SK-N-SH treated with all-trans-retinoic acid at 6 μM for 48 hours (cell line): ENCODE data around the gene TTC7B.

Experiments used
- ATAC-seq: fragments of 200-7000 bp; cut with Tn5 transposase; 3 replicates; pipeline ENCODE4 v1.9.1; 2020; ENCODE audit warnings: mild to moderate bottlenecking, moderate library complexity
- BACH2 ChIP-seq: fragments of 250-450 bp; sonication (Bioruptor Pico); IDR thresholded peaks from 2 replicates; pipeline ENCODE4 v1.9.0; 2021; ENCODE audit warnings: mild to moderate bottlenecking, borderline replicate concordance
- CSRNP3 ChIP-seq: fragments of 250-450 bp; sonication (Bioruptor Pico); IDR thresholded peaks from 2 replicates; pipeline ENCODE4 v1.5.1; 2021; ENCODE audit warnings: mild to moderate bottlenecking, moderate library complexity
- ESRRG ChIP-seq: fragments of 250-450 bp; sonication (Bioruptor Pico); IDR thresholded peaks from 2 replicates; pipeline ENCODE4 v1.6.1; 2021; ENCODE audit warnings: mild to moderate bottlenecking
- GLIS3 ChIP-seq: fragments of 250-450 bp; sonication (Bioruptor Pico); IDR thresholded peaks from 2 replicates; pipeline ENCODE4 v1.5.0; 2020; ENCODE audit warnings: mild to moderate bottlenecking, moderate library complexity
- PATZ1 ChIP-seq: fragments of 250-450 bp; sonication (Bioruptor Pico); IDR thresholded peaks from 2 replicates; pipeline ENCODE4 v1.8.0; 2020; ENCODE audit warnings: mild to moderate bottlenecking, moderate library complexity, borderline replicate concordance
- POU6F1 ChIP-seq: fragments of 250-450 bp; sonication (Bioruptor Pico); IDR thresholded peaks from 2 replicates; pipeline ENCODE4 v1.8.0; 2021; ENCODE audit warnings: low read depth, mild to moderate bottlenecking, moderate library complexity, borderline replicate concordance
- RARB ChIP-seq: fragments of 250-450 bp; sonication (Bioruptor Pico); IDR thresholded peaks from 2 replicates; pipeline ENCODE4 v1.8.0; 2021; ENCODE audit warnings: mild to moderate bottlenecking, moderate library complexity
- SNAI2 ChIP-seq: fragments of 250-450 bp; sonication (Bioruptor Pico); IDR thresholded peaks from 2 replicates; pipeline ENCODE4 v1.5.0; 2020; ENCODE audit warnings: mild to moderate bottlenecking, moderate library complexity
- TCF4 ChIP-seq: fragments of 250-450 bp; sonication (Bioruptor Pico); IDR thresholded peaks from 2 replicates; pipeline ENCODE4 v1.8.0; 2021; ENCODE audit warnings: mild to moderate bottlenecking, moderate library complexity, borderline replicate concordance
- TOX ChIP-seq: fragments of 250-450 bp; sonication (Bioruptor Pico); IDR thresholded peaks from 2 replicates; pipeline ENCODE4 v1.8.0; 2021; ENCODE audit warnings: mild to moderate bottlenecking, moderate library complexity, borderline replicate concordance
- ZFP30 ChIP-seq: fragments of 450-650 bp; formaldehyde crosslinking; IDR thresholded peaks from 2 replicates; pipeline ENCODE4 v1.5.0; 2022; ENCODE audit warnings: mild to moderate bottlenecking, moderate library complexity
- ZNF565 ChIP-seq: fragments of 450-650 bp; formaldehyde crosslinking; conservative IDR thresholded peaks from 2 replicates; pipeline ENCODE4 v1.5.0; 2020; ENCODE audit warnings: low read depth, mild to moderate bottlenecking, moderate library complexity
- ZNF70 ChIP-seq: fragments of 450-650 bp; formaldehyde crosslinking; IDR thresholded peaks from 2 replicates; pipeline ENCODE4 v1.5.0; 2020; ENCODE audit warnings: mild to moderate bottlenecking, moderate library complexity
- ZNF8 ChIP-seq: fragments of 450-650 bp; formaldehyde crosslinking; IDR thresholded peaks from 2 replicates; pipeline ENCODE4 v1.5.0; 2020; ENCODE audit warnings: mild to moderate bottlenecking, moderate library complexity
- TF ChIP-seq, protein P1 (sequence below): fragments of 250-450 bp; sonication (Bioruptor Pico); IDR thresholded peaks from 2 replicates; pipeline ENCODE4 v1.5.1; 2020; ENCODE audit warnings: low read depth, mild to moderate bottlenecking, moderate library complexity
- TF ChIP-seq, protein P2 (sequence below): fragments of 250-450 bp; sonication (Bioruptor Pico); IDR thresholded peaks from 2 replicates; pipeline ENCODE4 v1.5.0; 2020; ENCODE audit warnings: mild to moderate bottlenecking, moderate library complexity

Gene TTC7B

DNA sequence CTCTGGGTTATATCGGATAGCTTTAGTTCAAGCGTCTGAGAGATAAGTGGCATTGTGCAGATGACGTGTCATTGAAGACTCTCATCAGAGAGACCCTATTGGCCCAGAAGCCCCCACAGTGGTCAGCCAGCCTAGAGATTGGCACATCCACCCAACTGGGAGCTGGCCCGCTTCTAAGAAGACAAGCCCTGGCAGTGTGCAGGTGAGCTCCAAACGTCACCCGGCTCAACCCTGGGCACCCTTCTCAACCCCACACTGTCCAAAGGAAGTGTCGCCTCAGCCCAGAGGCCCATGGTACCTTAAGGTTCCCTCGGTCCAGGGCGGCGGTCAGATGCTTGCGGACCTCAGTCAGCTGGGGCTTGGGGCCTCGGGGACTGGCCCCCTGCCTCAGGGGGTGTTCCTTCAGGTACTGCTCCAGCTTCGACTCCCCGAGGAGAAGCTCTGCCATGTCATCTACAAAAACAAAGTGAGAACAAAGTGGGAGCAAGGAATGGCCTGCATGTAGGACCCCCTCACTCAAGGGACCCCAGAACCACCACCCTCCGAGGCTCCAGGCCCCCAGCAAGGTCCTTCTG lies 30.3 kb downstream of the TTC7B start (continued):
- TF ChIP-seq, protein P1, sequence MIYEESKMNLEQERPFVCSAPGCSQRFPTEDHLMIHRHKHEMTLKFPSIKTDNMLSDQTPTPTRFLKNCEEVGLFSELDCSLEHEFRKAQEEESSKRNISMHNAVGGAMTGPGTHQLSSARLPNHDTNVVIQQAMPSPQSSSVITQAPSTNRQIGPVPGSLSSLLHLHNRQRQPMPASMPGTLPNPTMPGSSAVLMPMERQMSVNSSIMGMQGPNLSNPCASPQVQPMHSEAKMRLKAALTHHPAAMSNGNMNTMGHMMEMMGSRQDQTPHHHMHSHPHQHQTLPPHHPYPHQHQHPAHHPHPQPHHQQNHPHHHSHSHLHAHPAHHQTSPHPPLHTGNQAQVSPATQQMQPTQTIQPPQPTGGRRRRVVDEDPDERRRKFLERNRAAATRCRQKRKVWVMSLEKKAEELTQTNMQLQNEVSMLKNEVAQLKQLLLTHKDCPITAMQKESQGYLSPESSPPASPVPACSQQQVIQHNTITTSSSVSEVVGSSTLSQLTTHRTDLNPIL (CRISPR knock-in tag) = no peak

GRCh38 chr14:90785471-90785870 lies 30.8 kb downstream of the TTC7B start:
- TF ChIP-seq ZNF70 (CRISPR knock-in tag) (no peak), TCF4 (no peak), ZNF8 (CRISPR knock-in tag) (no peak)
- ATAC-seq = peak; percentile 50

GRCh38 chr14:90784621-90785270 lies 31.5 kb downstream of the TTC7B start:
- no peak for TF ChIP-seq GLIS3 (CRISPR knock-in tag)
- no peak for TF ChIP-seq ZNF565
- no peak for TF ChIP-seq ZFP30
- TF ChIP-seq SNAI2 (CRISPR knock-in tag) = no peak
- no peak for TF ChIP-seq BACH2 (CRISPR knock-in tag)
- TF ChIP-seq POU6F1 (CRISPR knock-in tag) = no peak
- no peak for TF ChIP-seq TCF4
- no peak for TF ChIP-seq PATZ1 (CRISPR knock-in tag)
- TF ChIP-seq ZNF8 (CRISPR knock-in tag) = no peak
- no peak for TF ChIP-seq TOX (CRISPR knock-in tag)
- no peak for TF ChIP-seq RARB (CRISPR knock-in tag)
- TF ChIP-seq CSRNP3 (CRISPR knock-in tag) = no peak
- TF ChIP-seq, protein P2, sequence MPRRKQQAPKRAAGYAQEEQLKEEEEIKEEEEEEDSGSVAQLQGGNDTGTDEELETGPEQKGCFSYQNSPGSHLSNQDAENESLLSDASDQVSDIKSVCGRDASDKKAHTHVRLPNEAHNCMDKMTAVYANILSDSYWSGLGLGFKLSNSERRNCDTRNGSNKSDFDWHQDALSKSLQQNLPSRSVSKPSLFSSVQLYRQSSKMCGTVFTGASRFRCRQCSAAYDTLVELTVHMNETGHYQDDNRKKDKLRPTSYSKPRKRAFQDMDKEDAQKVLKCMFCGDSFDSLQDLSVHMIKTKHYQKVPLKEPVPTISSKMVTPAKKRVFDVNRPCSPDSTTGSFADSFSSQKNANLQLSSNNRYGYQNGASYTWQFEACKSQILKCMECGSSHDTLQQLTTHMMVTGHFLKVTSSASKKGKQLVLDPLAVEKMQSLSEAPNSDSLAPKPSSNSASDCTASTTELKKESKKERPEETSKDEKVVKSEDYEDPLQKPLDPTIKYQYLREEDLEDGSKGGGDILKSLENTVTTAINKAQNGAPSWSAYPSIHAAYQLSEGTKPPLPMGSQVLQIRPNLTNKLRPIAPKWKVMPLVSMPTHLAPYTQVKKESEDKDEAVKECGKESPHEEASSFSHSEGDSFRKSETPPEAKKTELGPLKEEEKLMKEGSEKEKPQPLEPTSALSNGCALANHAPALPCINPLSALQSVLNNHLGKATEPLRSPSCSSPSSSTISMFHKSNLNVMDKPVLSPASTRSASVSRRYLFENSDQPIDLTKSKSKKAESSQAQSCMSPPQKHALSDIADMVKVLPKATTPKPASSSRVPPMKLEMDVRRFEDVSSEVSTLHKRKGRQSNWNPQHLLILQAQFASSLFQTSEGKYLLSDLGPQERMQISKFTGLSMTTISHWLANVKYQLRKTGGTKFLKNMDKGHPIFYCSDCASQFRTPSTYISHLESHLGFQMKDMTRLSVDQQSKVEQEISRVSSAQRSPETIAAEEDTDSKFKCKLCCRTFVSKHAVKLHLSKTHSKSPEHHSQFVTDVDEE = no peak
- TF ChIP-seq ESRRG (CRISPR knock-in tag) = no peak
- no peak for ATAC-seq

- TF ChIP-seq PATZ1 (CRISPR knock-in tag) = no peak
- TF ChIP-seq ZFP30 = no peak
- TF ChIP-seq TCF4 = no peak
- TF ChIP-seq GLIS3 (CRISPR knock-in tag) = no peak
- TF ChIP-seq TOX (CRISPR knock-in tag) = no peak
- TF ChIP-seq CSRNP3 (CRISPR knock-in tag) = no peak
- TF ChIP-seq, protein P1 (CRISPR knock-in tag) = no peak
- ATAC-seq = no peak
These were observed 32.9 kb downstream of the TTC7B start for GRCh38 chr14:90783344-90783743.
